Renal cortical epithelial cell (primary cell): ENCODE data around the gene SIRT2. TPM values are rescaled to one million over a fixed set of nuclear protein-coding genes. Genes with fewer than 3 reads are reported as not detected.
"Not testable (repeated sequence)": the region's sequence is repeated elsewhere in the genome, so short reads cannot be mapped to it uniquely, and the experiment has no call there.

ENCODE experiments used
- DNase-seq: peaks from one replicate; pipeline ENCODE4 v3.0.0-alpha.2; 2011; ENCODE audit warnings: low read depth
- total RNA-seq: library from RNA; depleted of rRNA; stranded (reverse); fragments of >200 nt; gene quantifications from 2 replicates; pipeline ENCODE4 v1.2.3, GENCODE V29; 2014

SIRT2 gene
- total RNA-seq, 1 donor from 2014 or later, result 38.6 TPM

DNA sequence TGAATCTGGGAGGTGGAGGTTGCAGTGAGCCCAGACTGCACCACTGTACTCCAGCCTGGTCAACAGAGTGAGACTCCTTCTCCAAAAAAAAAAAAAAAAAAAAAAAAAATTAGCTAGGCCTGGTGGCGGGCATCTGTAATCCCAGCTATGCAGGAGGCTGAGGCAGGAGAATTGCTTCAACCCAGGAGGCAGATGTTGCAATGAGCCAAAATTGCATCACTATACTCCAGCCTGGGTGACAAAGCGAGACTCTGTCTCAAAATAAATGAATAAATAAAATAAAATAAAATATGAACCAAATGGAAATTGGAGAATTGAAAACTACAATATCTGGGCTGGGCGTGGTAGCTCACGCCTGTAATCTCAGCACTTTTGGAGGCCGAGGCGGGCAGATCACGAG is 70.2 kb downstream of the SIRT2 start:
- DNase-seq, result not testable (repeated sequence)

Other genes with a start within 250 kb of the SIRT2 start
- gene CAPN12, start 155.1 kb downstream of the SIRT2 start, total RNA-seq, result 2.6 and 3.6 TPM in 2 replicates
- gene LGALS7, start 126.1 kb downstream of the SIRT2 start, total RNA-seq, result not detected in 2 replicates
- 3.6 TPM in 1 of 2 replicates, not detected in the other for gene LGALS7B, start 110.4 kb downstream of the SIRT2 start, total RNA-seq
- not detected in 2 replicates for gene LGALS4, start 86.7 kb downstream of the SIRT2 start, total RNA-seq
- gene ECH1, start 67.8 kb downstream of the SIRT2 start, total RNA-seq, result 11.3 and 37.8 TPM in 2 replicates
- 218 and 338 TPM in 2 replicates for gene HNRNPL, start 49.6 kb downstream of the SIRT2 start, total RNA-seq
- 10.0 and 19.1 TPM in 2 replicates for gene RINL, start 21.3 kb downstream of the SIRT2 start, total RNA-seq
- 13.7 and 16.9 TPM in 2 replicates for gene NFKBIB, start 351 bp upstream of the SIRT2 start, total RNA-seq
- gene CCER2, start 12.6 kb upstream of the SIRT2 start, total RNA-seq, result 0.15 TPM in 1 of 2 replicates, not detected in the other
- 16.8 and 17.0 TPM in 2 replicates for gene SARS2, start 31.1 kb upstream of the SIRT2 start, total RNA-seq
- 38.4 and 49.8 TPM in 2 replicates for gene MRPS12, start 31.3 kb upstream of the SIRT2 start, total RNA-seq
- 25.2 and 82.6 TPM in 2 replicates for gene FBXO17, start 76.1 kb upstream of the SIRT2 start, total RNA-seq
- gene FBXO27, start 132.9 kb upstream of the SIRT2 start, total RNA-seq, result 5.8 and 5.9 TPM in 2 replicates
- gene ACP7, start 184.8 kb upstream of the SIRT2 start, total RNA-seq, result not detected in 2 replicates
- 5.0 and 17.7 TPM in 2 replicates for gene PAK4, start 226.2 kb upstream of the SIRT2 start, total RNA-seq